ENCODE results near the gene ZNF132. TPM values are rescaled to one million over a fixed set of nuclear protein-coding genes. Genes with fewer than 3 reads are reported as not detected.
"Not testable (repeated sequence)": the region's sequence is repeated elsewhere in the genome, so short reads cannot be mapped to it uniquely, and the experiment has no call there.

Gene ZNF132
- total RNA-seq, 1 experiment from 2014 or later, result 4.9 TPM

GRCh38 chr19:58407658-58408151, 32.2 kb downstream of the ZNF132 start:
- DNase-seq (ENCODE audit: low read depth), result no peak

- DNase-seq (ENCODE audit: low read depth), result no peak
Observed at GRCh38 chr19:58406818-58407657, 32.9 kb downstream of the ZNF132 start.

GRCh38 chr19:58403920-58404478, 36.0 kb downstream of the ZNF132 start:
- not testable (repeated sequence) for DNase-seq (ENCODE audit: low read depth)

- DNase-seq (ENCODE audit: low read depth), result no peak
Observed at GRCh38 chr19:58401840-58402421, 38.0 kb downstream of the ZNF132 start.

GRCh38 chr19:58400916-58401839, 38.8 kb downstream of the ZNF132 start:
- peak; percentile 99 for DNase-seq (ENCODE audit: low read depth)

- peak; percentile 16 for DNase-seq (ENCODE audit: low read depth)
Observed at GRCh38 chr19:58400316-58400915, 39.5 kb downstream of the ZNF132 start.

GRCh38 chr19:58399903-58400302, 40.0 kb downstream of the ZNF132 start:
- no peak for DNase-seq (ENCODE audit: low read depth)

- no peak for DNase-seq (ENCODE audit: low read depth)
Observed at GRCh38 chr19:58398545-58398944, 41.4 kb downstream of the ZNF132 start.

GRCh38 chr19:58398087-58398486, 41.9 kb downstream of the ZNF132 start:
- no peak for DNase-seq (ENCODE audit: low read depth)

GRCh38 chr19:58397533-58398037, 42.4 kb downstream of the ZNF132 start:
- no peak for DNase-seq (ENCODE audit: low read depth)

- no peak for DNase-seq (ENCODE audit: low read depth)
Observed at GRCh38 chr19:58396691-58397532, 43.0 kb downstream of the ZNF132 start.

- no peak for DNase-seq (ENCODE audit: low read depth)
Observed at GRCh38 chr19:58395979-58396627, 43.9 kb downstream of the ZNF132 start.

- peak; percentile 33 for DNase-seq (ENCODE audit: low read depth)
Observed at GRCh38 chr19:58395220-58395978, 44.6 kb downstream of the ZNF132 start, which contains the start of gene RNF225. TSS of gene RNF225 (plus strand) at chr19:58395656. CDS start at chr19:58396090, 434 bp downstream.

GRCh38 chr19:58394821-58395219, 45.1 kb downstream of the ZNF132 start:
- DNase-seq (ENCODE audit: low read depth), result peak; percentile 24

GRCh38 chr19:58393725-58394033, 46.3 kb downstream of the ZNF132 start:
- DNase-seq (ENCODE audit: low read depth), result no peak

- no peak for DNase-seq (ENCODE audit: low read depth)
Observed at GRCh38 chr19:58392945-58393724, 46.8 kb downstream of the ZNF132 start.

- no peak for DNase-seq (ENCODE audit: low read depth)
Observed at GRCh38 chr19:58388175-58388526, 51.8 kb downstream of the ZNF132 start.
